T47D (cell line): ENCODE data around the gene MN1.
"Not testable (repeated sequence)": the region's sequence is repeated elsewhere in the genome, so short reads cannot be mapped to it uniquely, and the experiment has no call there.

Experiments used
- DNase-seq, 2 experiments: peaks; one replicate each; pipeline versions ENCODE4 v3.0.0 to v3.0.0-alpha.2; 2011 to 2012; ENCODE audit warnings: low read depth in 1 of 2, low spot score in 1 of 2
- JUND ChIP-seq: IDR thresholded peaks from 2 replicates; pipeline ENCODE4 v1.6.1; 2012; ENCODE audit warnings: low read depth
- in situ Hi-C: cut with HindIII; loops from 2 replicates; pipeline ENCODE4 v1.10.0; 2016; ENCODE audit warnings: low sequenced_read_pairs, low pct_unique_long_range_greater_than_20kb

Gene MN1

DNA sequence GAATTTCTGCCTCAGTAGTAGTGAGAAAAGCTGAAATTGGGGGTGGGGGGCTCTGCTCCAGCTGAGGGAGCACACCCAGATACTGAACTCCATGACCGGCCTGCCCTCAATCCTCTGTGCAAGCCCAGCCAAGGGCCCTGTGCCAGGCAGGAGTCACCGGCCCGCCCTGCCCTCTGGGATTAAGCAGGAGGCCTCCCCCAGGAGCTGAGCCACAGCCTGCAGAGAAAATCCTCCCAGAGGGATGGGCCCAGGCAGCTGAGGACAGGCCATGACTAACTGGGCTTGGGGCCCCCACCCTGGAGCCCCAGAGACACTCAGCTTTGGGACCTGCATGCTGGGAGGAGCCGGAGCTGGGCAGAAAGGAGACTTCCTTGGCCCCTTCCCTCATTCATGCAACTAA is 48.8 kb downstream of the MN1 start:
- TF ChIP-seq JUND, result no peak
- in situ Hi-C loops, result no loop called here
- no peak for DNase-seq

DNA sequence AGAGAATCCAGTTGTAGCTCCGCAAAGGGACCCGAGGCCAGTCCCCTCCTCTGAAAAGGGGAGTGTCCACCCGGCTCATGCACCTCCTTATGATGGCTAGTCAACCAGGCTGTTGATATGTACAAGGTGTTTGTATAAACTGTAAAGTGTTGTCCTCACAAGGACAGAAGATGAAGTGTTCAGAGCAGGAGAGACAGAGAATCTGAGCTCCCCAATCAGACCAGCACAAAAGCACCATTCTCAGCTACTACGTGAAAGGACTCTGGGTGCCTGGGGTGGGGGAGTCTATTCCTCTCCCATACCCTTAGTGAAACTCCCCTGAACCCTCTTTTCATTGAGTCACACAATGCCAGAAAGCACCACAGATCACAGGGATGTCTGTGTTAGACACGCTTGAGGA is 49.4 kb downstream of the MN1 start:
- no peak for DNase-seq
- TF ChIP-seq JUND, result no peak
- in situ Hi-C loops, result no loop called here

DNA sequence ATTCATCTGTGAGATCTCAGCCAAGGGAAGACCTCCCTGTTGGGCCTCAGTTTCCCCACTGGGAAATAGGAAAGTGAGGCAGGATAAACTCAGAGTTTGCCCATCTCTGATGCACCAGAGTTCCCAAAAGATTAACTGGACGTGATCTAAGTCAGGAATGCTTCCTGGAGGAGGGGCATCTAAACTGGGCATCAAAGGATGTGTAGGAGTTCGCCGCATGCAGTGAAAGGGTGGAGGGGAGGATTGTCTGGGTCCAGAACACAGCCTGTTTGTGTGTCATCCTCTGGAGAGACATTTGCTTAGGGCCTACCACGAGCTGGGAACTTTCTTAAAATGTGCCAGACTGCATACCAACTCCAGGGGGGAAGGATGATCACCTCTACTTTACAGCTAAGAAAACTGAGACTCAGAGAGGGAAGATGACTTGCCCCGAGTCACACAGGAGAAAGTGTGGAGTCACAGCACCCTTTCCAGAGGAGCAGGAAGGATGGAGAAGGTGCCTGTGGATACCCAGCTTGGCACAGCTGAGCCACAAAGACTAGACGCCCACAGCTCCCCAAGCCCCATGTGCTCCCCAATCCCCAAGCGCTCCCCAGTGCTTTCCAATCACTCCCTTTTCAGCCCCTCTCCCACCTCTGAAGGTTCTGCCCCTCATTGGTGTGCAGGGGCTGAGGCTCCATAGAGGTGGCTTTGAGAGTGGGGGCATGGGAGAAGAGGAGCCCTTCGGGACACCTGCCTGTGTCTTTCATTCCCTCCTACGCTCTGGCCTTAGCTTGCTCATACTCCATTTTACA is 50.1 kb downstream of the MN1 start:
- DNase-seq, result no peak
- in situ Hi-C loops, result no loop called here
- no peak for TF ChIP-seq JUND

DNA sequence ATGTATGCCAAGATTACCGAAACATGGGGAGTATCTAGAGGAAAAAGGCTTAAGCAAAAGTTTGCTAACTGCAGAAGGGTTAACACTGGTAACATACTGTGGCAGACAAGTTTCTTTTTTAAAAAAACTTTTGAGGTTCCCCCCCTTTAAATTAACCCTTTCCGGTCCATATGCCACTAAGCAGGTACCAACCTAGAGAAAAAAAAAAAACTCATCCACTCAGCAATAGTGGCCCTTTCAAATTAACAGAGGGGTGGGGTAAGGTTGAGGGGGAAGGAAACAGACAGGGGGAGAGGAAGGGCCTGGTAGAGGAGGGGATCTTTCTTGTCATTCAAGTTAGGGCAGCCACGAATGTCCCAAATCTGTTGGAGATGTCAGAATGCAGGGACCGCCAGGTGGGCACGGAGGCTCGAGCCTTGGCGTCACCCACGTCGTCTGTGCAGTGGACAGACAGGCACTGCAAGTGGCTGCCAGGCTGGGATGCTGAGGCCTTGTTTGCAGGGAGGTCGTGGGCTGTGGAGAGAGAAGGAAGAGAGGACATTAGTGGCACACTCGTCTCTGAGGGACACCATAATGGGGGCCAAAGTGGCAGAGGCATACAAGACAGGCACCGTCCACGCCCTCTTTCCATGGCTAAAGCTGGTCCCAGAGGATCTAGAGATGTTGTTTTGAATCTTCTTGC is 50.8 kb downstream of the MN1 start:
- in situ Hi-C loops, result no loop called here
- no peak for DNase-seq
- TF ChIP-seq JUND, result no peak

DNA sequence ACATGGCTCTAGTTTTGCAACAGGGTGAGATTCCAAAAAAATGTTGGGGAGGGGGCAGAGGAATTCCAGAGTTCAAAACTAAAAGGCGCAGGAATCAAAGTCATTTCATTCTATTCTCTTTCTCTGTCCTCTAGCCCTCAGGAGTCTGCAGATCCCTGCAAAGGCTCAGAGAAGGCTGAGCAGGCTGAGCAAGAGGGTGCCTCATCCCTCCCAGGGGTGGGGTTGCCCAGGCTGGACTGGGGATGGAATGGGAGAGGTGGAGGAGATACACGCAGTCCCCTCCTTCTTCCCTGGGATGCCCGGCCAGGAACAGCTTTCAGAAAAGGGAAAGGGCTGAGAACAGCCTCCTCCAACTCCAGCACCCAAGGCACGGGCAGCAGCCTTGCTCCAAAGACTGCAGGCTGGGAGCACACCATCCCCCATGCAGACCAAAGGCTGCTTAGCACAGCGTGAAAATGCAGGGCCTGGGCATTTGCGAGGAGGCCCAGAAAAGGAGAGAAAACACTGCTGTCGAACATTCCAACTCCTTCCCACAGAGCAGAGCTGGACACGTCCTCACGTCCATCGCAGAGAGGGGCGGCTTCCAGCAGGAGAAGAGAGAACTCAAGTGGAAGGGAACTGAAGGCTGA is 51.8 kb downstream of the MN1 start:
- no peak for DNase-seq
- in situ Hi-C loops, result no loop called here
- TF ChIP-seq JUND, result no peak

DNA sequence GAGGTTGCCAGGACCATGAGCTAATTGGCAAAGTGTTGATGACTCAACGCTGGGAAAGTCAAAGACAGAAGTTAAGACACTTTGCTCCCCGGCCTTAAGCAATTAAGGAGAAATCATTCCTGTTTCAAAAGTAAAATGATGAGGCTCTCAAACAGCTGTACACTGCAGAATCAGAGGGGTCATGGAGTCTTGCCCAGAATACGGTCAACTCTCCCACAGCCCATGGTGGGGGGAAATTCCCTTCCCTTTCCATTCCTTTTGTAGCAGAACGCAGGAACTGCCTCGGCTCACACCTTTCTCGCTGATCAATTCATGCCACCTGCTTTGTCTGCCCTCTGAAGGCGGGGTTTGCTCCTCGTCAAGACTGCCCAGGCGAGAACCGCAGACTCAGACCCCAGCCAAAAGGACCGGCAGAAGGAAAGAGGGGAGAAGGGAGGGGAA is 52.8 kb downstream of the MN1 start:
- DNase-seq, result peak in 1 of 2 experiments; percentile 25
- no peak for TF ChIP-seq JUND
- in situ Hi-C loops, result no loop called here

DNA sequence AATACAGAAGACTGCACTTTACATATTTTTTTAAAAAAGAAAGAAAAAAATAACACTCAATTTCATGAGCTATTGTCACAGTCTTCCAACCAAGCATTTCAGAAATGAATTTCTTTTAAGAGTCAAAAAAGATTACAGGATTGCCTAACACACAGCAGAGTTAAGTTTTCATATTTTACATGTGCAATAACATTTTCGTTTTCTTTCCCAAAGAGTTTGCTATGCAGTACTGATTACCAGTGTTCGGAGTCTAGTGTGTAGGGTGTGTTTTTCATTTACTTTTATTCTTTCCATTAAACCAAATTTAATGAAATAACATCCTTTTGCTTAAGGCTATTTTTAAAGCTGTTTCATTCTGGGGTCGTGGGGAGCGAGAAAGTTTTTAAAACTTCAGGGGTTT is 53.2 kb downstream of the MN1 start:
- TF ChIP-seq JUND, result no peak
- in situ Hi-C loops, result no loop called here
- DNase-seq, result no peak

DNA sequence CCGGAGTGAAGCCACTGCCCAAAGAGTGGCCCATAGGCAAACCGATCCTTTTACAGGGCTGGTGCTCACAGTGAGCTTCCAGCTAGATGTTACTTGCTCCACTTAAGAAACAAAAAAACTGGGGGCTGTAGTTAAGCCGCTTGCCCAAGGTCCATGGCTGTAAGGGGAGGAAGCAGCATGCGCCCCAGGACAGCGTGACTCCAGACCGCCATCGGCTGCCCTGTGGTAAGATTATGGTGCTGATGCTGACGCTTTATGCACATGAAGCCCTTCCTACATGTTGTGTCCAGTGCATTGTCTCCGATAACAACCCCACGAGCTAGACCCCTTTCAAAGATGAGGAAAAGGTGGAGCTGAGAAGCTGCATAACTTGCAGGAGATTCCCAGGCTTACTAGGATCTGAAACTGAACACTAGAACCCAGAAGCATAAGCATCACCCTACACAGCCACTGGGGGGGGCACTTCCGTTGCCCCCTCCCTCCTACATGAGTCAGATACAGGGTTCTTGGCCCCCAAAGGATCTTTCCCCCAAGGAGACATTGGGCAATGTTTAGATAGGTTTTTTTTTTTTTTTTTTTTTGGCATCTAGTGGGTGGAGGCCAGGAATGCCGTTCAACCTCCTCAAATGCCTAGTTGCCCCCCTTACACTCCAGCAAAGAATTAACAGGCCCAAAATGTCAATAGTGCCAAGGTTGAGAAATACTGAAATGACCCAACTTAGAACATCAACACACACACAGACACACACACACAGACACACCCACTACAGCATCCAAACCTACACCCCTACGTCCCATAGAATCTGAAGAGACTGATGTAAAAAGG is 53.9 kb downstream of the MN1 start:
- no peak for TF ChIP-seq JUND
- in situ Hi-C loops, result no loop called here
- DNase-seq, result no peak

DNA sequence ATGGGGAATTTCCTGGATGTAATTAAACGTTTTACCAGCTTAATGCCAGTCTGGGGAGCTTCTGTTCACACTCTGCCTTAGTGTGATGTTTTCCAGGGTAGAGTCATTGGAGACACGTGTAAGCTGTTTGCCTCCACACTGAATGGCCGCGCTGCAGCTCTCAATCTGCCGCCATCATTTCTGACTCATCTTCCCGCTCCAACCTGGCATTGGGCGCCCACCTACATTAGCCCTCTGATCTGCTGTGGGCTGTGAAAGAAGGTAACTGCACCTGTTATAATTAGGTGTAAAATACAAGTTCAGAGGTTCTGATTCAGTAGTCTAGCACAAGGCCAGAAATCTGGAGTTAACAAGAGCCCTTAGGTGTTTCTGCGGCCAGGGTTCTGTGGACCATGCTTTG is 54.6 kb downstream of the MN1 start:
- in situ Hi-C loops, result no loop called here
- TF ChIP-seq JUND, result no peak
- no peak for DNase-seq

DNA sequence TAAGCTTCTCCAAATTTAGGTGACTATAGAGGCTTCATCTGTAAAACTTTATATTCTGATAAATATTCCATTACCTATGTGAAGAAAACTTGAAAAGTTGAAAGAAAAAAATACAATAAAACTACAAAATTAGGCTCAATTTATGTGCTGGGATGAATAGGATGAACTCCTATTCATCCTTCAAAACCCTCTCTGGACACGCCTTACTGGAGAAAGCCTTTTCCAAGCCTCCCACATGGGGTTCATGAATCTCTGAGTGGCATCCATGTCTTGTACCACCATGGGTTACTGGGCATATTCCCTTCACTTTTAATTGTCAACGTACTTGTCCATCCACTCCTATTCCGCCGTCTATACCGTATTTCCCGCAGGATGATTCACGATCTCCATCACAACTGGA is 55.7 kb downstream of the MN1 start:
- TF ChIP-seq JUND, result no peak
- DNase-seq, result no peak
- in situ Hi-C loops, result no loop called here

DNA sequence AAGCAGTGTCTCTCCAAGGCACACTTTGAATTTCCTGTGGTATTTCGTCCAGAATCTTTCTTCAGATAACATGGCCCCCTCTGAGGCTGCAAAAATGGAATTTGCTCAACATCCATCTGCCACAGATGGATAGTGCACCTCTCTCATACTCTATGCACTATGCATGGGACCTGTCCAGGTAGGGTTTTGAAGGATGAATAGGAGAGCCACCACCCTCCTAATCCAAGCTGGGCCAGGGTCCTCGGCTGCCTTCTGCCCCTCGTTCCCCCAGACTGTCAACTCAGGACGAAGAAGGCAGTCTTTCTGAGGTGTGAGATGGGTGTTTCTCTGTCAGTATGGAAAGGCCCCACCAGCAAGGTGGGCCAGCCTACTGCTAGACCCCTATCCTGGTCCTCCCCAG is 56.4 kb downstream of the MN1 start:
- TF ChIP-seq JUND, result no peak
- in situ Hi-C loops, result no loop called here
- no peak for DNase-seq

DNA sequence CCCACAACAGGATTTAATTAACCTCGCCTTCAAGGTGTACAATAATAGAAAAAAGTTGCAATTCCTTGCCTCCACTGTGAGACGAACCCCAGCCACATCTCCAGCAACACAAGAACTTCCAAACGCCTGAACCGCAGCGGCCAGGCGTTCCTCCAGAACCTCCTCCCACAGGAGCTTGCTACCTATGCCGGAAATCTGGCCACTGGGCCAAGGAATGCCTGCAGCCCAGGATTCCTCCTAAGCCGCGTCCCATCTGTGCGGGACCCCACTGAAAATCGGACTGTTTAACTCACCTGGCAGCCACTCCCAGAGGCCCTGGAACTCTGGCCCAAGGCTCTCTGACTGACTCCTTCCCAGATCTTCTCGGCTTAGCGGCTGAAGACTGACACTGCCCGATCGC is 57.5 kb downstream of the MN1 start:
- in situ Hi-C loops, DNase-seq: not testable (repeated sequence)
